Measurements from ENCODE around the gene COBL. TPM values are rescaled to one million over a fixed set of nuclear protein-coding genes. Genes with fewer than 3 reads are reported as not detected.

COBL gene
- total and polyA plus RNA-seq, 2 of the 4 experiments (the other 2 are of a cell fraction) = under 0.01 TPM; not detected in 1

DNA sequence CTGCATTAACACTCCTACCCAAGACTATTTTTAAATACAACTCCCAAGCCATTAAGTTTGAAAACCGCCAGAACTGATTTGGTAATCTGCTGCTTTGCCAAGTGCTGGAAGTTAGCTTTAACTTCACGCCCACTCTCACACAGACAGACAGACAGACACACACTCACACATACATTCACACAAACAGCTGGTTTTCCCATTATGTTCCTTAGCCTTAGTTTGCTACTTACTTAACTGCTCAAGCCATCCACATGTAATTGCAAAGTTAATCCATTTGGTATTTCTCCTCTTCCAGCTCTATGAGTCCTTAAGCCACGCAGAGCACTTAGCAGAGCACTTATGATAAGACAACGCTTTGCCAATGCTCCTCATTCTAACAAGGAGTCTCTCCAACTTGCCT is 8.3 kb downstream of the COBL start:
- Histone ChIP-seq H3K56ac (ENCODE audit: extremely low read depth, insufficient read depth, low read length) (no peak overlapping the region), H3K4me2 (ENCODE audit: low read depth, low read length) (no peak overlapping the region), H3K9ac (ENCODE audit: low read depth, low read length) (no peak overlapping the region), H2AK5ac (ENCODE audit: low read depth, low read length) (no peak overlapping the region), H3K23ac (ENCODE audit: low read depth, low read length) (no peak overlapping the region), H4K20me1 (ENCODE audit: insufficient read depth, low read length) (no peaks in the 10 kb centered on the region), H3K79me1 (ENCODE audit: low read depth in 1 of 2, low read length in 2 of 2) (no peaks in the 10 kb centered on the region), H3K4ac (ENCODE audit: low read depth, low read length) (no peak overlapping the region), H2BK120ac (ENCODE audit: low read depth, low read length) (no peak overlapping the region), H3K27ac (ENCODE audit: insufficient read depth, low read length) (no peak overlapping the region), H2AFZ (replicated peaks; ENCODE audit: low read length, poor library complexity) (no peak overlapping the region), H3K27me3 (ENCODE audit: control insufficient read depth, insufficient read depth, low read length) (no peaks in the 10 kb centered on the region), H2BK5ac (ENCODE audit: low read depth, low read length, poor library complexity, severe bottlenecking) (no peak overlapping the region), H3K9me3 (ENCODE audit: control insufficient read depth, insufficient read depth, low read length) (no peaks in the 10 kb centered on the region), H3K14ac (replicated peaks; ENCODE audit: low read depth, low read length) (no peak overlapping the region), H3K36me3 (ENCODE audit: control insufficient read depth, insufficient read depth, low read length) (no peaks in the 10 kb centered on the region), H2BK20ac (ENCODE audit: low read depth, low read length) (no peak overlapping the region), H2AK9ac (replicated peaks; ENCODE audit: low read depth, low read length, poor library complexity) (no peak overlapping the region), H4K8ac (ENCODE audit: low read depth in 2 of 2, low read length in 2 of 2) (no peak overlapping the region), H2BK15ac (ENCODE audit: low read depth, low read length) (no peak overlapping the region), H3K4me3 (ENCODE audit: insufficient read depth, low read depth, low read length) (no peak overlapping the region), H3K9me1 (ENCODE audit: insufficient read depth, low read length) (no peaks in the 10 kb centered on the region), H4K5ac (ENCODE audit: low read depth, low read length) (no peak overlapping the region), H3K18ac (ENCODE audit: low read depth, low read length) (no peak overlapping the region), H4K91ac (ENCODE audit: insufficient read depth, low read depth, low read length) (no peak overlapping the region), H3K4me1 (ENCODE audit: control insufficient read depth, insufficient read depth, low read length) (no peaks in the 10 kb centered on the region)
- dilution Hi-C loops (cut with HindIII; ENCODE audit: low sequenced_read_pairs, unreplicated experiment) = no loop called here
- DNase-seq = no peak
- no peak for ATAC-seq (ENCODE audit: low read depth)
- 43% methylated on average over 2 of the region's 4 CpGs; no CpG with 5 or more reads in 1 of the 2 experiments for whole genome bisulfite sequencing, 2 experiments (ENCODE audit: extremely low coverage in 2 of 2, insufficient read length in 1 of 2)
- ChIA-PET POLR2A (ENCODE audit: unreplicated experiment) (no interaction called here), CTCF (no interaction called here)
- BruUV-seq (replicated peaks) = no TSS peak
- intact Hi-C loops (cut with micrococcal nuclease) = no loop called here
- in situ Hi-C loops (cut with MboI; ENCODE audit: low sequenced_read_pairs) = no loop called here
- TF ChIP-seq FOS (IDR thresholded peaks at IDR 0.05; ENCODE audit: low read depth, low read length) = no peak
- TF ChIP-seq, protein P1, sequence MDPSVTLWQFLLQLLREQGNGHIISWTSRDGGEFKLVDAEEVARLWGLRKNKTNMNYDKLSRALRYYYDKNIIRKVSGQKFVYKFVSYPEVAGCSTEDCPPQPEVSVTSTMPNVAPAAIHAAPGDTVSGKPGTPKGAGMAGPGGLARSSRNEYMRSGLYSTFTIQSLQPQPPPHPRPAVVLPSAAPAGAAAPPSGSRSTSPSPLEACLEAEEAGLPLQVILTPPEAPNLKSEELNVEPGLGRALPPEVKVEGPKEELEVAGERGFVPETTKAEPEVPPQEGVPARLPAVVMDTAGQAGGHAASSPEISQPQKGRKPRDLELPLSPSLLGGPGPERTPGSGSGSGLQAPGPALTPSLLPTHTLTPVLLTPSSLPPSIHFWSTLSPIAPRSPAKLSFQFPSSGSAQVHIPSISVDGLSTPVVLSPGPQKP (IDR thresholded peaks at IDR 0.05; ENCODE audit: borderline replicate concordance, low read depth, low read length) = no peak
- no peak for TF ChIP-seq MXI1 (IDR thresholded peaks at IDR 0.05; ENCODE audit: borderline replicate concordance, low read depth, low read length)

Data from IMR-90 (cell line).